ENCODE measurements around the gene FN3K.
"Not testable (repeated sequence)": the region's sequence is repeated elsewhere in the genome, so short reads cannot be mapped to it uniquely, and the experiment has no call there.

Gene FN3K

DNA sequence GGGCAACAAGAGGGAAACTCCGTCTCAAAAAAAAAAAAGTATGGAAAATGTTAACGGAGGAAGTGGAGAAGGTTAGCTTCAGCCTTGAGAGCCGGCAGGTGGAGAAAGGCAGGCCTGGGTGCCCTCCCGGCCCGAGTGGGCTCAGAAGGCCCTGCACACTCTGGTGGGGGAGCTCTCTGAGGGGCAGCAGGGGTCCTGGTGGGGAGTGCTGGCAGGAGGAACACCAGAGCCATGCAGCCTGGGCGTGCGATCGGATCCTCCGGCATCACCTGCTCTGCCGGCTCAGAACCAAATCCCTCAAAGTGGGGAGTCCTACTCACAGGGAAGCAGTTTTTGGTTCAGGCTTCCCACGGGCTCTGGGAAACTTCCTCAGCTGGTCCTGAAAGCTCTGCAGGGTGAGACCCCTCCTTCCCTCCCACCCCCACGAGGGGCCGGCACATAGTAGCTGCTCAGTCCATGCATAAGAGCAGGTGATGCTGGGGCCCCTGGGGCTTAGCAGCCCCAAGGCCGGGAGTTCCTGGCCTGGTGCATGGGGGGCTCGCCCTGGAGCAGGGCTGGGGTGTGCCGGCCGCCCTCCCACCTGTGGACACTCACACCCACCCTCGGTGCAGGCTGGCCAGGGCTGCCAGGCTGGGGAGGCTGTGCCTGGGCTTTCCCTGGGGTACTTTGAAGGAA lies 1.2 kb downstream of the FN3K start:
- in situ Hi-C loops (cut with MboI; ENCODE audit: low sequenced_read_pairs), result no loop called here

DNA sequence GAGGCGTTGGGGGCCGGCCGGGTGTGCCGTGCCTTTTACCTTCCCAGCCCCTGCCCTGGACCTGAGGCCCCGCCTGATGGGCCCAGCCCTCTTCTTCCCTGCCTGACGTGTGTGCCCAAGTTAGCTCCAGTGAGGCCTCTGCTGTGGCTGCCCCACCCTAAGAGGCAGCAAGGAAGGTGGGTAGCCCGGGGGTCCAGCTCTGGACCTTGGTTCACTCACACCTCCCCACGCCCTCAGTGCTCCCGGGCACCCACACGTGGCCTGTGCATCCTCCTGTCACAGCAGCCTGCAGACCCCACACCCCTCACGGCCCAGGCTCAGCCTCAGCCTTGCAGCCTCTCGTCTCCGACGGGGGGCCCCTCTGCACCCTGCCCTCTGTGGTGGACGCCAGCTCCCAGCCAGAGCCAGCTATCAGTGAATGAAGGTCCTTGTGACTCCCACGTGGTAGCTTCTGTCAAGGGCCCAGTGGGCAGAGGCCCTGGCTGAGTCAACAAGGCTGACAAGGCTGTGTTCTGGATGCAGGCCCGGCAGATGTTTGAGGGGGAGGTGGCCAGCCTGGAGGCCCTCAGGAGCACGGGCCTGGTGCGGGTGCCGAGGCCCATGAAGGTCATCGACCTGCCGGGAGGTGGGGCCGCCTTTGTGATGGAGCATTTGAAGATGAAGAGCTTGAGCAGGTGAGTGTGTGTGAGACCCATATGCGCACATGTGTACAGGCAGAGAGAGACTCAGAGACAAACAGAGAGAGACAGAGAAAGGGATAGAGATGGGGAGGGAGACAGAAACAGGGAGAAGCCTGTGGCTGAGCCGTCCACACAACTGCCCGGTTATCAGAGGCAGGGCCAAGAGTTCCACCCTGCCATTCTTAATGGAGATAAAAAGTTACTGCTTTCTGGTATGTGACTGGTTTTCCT lies 2.8 kb downstream of the FN3K start:
- in situ Hi-C loops (cut with MboI; ENCODE audit: low sequenced_read_pairs), result no loop called here

DNA sequence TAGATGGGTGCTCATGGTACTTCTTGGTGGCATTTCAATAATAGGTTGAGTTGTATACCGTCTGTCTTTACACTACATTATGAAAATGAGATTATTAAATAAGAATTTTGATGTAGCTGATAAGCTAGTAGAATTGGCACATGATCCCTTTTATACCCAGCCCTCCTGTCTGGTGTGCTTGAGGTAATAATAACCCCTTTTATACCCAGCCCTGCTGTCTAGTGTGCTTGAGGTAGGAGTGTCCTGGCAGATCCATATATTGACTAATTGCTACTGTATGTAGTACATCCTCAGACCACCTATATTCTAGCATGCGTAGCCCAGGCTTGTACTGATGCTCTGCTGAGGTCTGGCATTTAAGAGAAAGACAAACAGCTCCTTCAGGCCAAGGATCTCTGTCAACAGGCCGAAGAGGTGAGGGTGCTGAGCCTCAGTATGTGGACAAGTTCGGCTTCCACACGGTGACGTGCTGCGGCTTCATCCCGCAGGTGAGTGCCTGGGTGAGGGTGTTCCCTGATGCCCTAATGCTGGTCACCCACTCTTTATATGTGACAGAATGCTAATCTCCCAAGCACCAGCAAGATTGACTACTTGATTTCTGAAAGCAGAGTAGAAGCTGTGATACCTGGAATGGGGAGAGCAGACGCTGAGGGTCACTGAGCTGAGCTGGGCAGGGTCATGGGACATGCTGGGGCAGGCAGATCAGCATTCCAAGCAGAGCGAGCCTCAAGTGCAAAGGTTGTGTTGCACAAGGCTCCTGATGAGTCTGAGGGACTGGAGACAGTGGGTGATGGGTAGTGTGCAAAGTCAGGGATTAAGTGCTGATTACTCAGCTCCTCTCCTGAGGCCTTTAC lies 5.7 kb downstream of the FN3K start:
- in situ Hi-C loops (cut with MboI; ENCODE audit: low sequenced_read_pairs), result no loop called here

DNA sequence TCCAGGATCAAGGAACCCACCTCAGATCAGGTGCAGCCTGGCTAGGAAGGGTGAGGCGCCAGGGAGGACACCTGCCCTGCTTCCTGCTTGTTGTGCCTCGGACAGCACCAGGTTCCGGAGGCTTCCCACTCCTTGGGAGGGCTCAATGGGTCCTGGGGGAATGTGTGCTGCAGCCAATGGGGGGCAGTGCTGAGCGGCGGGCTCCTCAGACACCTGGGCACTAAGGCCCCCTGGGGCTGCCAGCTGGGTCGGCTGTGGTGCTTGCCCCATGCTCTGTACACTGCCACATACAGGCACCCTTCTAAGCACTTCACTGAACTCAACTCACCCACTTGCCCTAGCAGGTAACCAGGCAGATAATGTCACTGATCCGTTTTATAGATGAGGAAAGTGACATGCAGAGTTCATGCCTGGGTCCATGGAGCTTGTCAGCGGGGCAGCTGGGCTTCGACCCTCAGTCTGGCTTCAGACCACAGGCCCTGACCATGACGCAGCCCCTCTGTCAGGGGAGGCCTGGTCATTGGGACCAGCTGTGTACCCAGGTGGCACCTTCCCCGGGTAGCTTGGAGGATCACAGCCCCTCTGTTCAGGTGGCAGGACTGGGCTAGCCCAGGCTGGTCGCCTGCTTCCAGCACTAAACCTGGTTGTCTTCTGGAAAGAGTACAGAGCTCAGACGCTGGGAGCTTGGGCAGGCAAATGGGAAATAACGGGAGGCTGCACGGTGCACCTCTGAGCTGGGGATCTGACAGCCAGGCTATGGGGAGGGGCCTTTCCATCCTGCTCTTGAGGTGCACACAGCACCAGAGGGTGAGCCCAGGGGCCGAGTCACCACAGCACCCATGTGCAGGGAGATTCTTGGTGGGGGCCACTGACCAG lies 8.2 kb downstream of the FN3K start:
- in situ Hi-C loops (cut with MboI; ENCODE audit: low sequenced_read_pairs), result no loop called here

DNA sequence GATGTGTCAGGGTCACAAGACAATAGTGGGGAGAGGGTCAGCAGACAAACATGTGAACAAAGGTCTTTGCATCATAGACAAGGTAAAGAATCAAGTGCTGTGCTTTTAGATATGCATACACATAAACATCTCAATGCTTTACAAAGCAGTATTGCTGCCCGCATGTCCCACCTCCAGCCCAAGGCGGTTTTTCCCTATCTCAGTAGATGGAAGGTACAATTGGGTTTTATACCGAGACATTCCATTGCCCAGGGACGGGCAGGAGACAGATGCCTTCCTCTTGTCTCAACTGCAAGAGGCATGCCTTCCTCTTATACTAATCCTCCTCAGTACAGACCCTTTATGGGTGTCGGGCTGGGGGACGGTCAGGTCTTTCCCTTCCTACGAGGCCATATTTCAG lies 9.3 kb downstream of the FN3K start:
- in situ Hi-C loops (cut with MboI; ENCODE audit: low sequenced_read_pairs), result not testable (repeated sequence)

DNA sequence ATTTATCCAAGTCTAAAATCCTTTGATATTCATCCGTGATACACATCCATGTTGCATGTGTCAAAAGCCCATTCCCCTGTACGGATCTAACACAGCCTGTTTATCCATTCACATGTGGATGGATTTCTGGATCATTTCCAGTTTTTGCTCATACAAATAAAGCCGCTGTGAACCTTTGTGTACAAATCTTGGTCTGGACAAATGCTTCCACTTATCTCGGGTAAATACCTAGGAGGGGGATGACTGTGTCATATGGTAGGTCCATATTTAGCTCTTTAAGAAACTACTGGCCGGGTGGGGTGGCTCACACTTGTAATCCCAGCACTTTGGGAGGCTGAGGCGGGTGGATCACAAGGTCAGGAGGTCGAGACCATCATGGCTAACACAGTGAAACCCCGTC lies 10.1 kb downstream of the FN3K start:
- in situ Hi-C loops (cut with MboI; ENCODE audit: low sequenced_read_pairs), result no loop called here

DNA sequence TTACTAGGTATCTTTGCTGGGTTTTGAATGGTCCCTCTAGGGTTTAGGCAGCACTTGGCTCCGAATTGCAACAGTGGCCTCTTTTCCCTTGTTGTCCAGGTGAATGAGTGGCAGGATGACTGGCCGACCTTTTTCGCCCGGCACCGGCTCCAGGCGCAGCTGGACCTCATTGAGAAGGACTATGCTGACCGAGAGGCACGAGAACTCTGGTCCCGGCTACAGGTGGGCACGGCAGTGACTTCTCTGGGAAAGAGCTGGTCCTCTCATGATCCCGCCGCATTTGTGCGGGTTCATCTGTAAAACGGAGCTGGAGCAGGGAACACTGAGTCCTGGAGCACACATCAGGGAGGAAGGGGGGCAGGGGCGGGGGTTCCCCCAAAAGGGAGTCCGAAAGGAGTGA lies 13.3 kb downstream of the FN3K start:
- in situ Hi-C loops (cut with MboI; ENCODE audit: low sequenced_read_pairs), result no loop called here

DNA sequence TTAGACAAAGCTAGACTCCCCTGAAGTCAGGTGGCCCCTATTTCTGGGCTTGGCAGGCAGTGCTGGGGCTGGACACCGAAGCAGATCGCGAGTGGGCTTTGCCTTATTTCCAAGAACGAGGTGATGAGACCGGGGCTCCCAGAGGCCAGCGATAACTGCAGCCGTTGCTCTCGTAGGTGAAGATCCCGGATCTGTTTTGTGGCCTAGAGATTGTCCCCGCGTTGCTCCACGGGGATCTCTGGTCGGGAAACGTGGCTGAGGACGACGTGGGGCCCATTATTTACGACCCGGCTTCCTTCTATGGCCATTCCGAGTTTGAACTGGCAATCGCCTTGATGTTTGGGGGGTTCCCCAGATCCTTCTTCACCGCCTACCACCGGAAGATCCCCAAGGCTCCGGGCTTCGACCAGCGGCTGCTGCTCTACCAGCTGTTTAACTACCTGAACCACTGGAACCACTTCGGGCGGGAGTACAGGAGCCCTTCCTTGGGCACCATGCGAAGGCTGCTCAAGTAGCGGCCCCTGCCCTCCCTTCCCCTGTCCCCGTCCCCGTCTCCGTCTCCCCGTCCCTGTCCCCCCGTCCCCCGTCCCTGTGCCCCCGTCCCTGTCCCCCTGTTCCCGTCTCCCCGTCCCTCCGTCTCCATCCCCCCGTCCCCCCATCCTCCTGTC lies 15.0 kb downstream of the FN3K start:
- in situ Hi-C loops (cut with MboI; ENCODE audit: low sequenced_read_pairs), result no loop called here

DNA sequence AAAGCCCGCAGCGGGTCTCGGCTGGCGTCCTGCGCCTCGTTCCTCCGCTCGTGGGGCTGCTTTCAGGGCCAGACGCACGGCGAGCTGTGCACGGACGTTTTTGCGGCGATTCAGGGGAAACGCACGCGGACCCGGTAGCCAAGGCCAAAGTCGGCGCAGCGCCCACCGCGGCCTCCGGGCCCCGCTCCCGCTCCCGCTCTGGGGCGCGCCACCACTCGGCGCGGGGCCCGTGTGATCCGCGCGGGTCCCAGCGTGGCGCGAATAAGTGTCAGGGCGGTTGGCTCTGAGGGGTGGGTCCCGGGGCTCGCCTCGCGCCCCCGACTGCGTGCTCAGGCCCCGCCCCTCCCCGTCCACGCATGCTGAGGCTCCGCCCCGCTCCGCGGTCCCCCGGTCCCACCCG lies 15.8 kb downstream of the FN3K start:
- in situ Hi-C loops (cut with MboI; ENCODE audit: low sequenced_read_pairs), result no loop called here

DNA sequence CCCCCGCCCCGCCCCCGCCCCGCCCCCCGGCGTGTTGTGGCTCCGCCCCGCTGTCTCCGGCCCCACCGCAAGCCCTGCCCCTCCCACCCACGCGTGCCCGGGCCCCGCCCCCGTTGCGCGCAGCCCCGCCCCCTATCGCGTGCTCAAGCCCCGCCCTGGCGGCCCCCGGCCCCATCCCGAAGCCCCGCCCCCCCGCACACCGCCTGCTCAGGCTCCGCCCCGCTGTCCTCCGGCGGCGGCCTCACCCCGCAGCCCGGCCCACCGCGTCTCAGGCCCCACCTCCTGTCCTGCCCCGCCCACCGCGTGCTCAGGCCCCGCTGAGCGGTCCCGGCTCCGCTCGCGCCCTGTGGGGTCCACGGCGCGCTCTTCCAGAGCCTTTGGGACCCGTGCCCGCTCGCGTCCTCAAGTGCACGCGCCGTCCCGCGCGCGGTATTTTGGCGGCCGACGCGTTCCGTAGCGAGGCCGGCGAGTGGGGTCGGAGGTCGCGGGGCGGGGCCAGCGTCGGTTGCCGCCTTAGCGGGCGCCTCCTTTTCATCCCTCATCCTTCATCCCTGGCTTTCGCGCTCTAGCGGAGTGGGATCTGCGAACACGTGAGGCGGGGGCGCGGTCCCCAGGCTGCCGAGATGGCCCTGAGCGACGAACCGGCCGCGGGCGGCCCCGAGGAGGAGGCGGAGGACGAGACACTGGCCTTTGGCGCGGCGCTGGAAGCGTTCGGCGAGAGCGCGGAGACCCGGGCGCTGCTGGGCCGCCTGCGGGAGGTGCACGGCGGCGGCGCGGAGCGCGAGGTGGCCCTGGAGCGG lies 16.4 kb downstream of the FN3K start, which contains the start of gene TBCD:
TBCD (plus strand) TSS at position 495 of the 800 bp plus-strand sequence; CDS start at position 624, 129 bp downstream.
- in situ Hi-C loops (cut with MboI; ENCODE audit: low sequenced_read_pairs), result no loop called here

DNA sequence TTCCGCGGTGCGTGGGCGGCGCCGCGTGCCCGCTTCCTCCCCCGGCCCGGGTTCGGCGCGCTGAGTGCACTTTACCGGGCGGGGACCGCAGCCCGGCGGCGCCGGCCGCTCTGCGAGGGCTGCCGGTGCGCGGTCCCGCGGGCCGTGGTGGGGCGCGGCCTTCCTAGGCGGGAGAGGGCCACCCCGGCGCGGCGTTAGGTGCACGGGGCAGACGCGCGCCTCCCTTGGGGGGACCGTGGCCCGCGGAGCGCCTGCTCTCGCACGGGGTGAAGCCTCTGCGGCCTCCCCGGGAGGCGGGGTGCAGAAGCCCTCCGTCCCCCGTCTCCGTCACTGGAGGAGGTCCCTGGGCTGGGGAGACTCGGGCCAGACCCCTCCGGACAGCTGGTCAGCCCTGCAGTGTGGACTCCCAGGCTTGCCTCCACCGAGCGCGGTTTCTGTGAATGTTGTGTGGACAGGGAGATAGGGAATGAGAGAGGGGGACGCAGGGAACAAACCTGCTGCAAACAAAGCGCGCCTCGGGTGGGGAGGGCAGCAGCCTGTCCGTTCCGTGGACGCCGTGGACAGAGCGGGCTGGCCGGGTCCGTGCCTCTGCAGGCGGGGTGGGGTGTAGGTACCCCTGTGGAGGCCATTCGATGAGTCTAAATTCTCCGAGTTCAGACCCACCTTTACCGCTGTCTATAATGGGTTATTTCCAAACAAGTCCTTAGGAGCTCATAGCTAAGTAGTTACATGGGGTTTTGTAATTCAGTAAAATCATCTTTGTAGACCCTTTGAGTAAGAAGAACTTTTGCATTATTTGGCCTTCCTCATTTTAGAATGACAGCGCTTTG lies 17.2 kb downstream of the FN3K start:
- in situ Hi-C loops (cut with MboI; ENCODE audit: low sequenced_read_pairs), result no loop called here

DNA sequence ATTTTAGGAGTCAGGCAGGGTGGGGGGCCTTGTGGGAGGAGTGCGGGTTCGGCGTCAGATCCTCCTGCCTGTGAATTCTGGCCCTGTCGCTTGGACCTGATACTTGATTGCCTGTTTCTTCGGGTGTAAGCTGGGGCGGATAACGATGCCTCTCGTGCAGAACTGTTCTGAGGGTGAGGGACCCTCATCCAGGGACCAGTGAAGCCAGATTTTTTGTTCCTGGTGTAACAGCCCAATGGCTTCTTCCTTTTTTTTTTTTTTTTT lies 17.7 kb downstream of the FN3K start:
- in situ Hi-C loops (cut with MboI; ENCODE audit: low sequenced_read_pairs), result no loop called here

DNA sequence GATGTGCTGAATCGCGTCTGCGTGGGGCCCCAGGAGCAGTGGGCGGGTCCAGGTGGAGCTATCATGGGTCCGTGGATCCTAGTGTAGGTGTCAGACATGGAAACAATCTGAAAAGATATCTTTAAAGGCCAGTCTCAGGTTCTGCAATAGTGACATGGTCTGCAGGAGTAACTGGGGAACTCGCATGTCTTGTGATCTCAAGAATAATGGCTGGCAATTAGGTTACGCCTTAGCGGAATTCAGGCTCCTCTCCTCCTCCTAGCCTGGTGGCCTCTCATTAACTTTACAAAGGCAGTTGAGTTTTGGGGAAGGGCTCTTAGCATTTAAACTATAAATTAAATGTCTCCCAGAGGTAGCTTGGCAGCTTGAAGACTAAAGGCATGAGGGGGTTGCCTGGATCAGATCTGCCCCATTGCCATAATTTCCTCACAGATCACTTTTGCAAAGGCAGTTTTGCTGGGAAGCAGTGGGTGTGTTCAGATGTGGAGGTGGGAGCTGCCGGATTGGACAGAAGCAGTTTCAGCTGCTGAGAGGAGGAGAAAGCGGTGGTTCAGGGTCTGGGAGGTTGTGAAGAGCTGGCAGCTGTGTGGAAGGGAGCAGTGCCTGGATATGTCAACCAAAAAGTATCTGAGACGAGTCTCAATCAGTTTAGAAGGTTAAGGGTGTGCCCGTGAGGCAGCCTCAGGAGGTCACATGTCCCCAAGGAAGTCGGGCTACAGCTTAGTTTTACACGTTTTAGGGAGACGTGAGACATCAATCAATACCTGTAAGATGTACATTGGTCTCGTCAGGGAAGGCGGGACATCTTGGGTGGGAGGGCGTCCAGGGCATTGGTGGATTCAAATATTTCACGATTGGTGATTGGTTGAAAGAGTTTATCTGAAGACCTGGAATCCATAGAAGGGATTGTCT lies 19.1 kb downstream of the FN3K start:
- in situ Hi-C loops (cut with MboI; ENCODE audit: low sequenced_read_pairs), result no loop called here

DNA sequence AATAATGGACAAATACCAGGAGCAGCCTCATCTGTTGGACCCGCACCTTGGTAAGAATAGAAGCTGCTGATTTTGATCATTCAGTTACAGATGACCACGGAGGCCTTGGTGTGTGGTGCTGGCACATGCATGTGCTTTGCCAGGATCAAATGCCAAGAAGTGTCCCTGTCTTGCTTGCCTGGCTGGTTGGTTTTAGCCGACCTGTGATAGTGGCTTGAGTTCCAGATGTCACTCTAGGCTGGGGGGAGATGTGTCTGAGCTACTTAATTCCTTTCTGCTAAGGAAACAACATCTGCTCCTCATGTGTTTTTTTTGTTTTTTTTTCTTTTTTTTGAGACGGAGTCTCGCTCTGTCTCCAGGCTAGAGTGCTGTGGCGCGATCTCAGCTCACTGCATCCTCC lies 20.8 kb downstream of the FN3K start:
- in situ Hi-C loops (cut with MboI; ENCODE audit: low sequenced_read_pairs), result no loop called here

DNA sequence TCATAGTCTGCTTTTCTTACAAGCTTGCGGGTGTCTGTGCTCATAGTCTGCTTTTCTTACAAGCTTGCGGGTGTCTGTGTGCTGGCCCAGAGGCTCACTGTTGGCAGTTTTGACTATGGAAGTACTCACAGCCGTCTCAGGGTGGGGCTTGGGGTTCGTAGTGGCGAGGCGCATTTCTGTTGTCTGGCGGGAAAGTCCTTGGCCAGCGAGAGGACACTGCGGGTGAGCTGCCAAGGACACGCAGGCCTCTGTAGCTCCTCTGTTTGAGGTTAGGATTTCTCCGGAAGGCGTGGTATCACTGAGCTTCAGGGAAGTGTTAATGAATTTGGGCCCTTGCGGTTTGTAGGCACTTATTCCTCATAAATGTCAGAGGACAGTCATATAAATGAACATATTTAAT lies 30.0 kb downstream of the FN3K start:
- in situ Hi-C loops (cut with MboI; ENCODE audit: low sequenced_read_pairs), result no loop called here

DNA sequence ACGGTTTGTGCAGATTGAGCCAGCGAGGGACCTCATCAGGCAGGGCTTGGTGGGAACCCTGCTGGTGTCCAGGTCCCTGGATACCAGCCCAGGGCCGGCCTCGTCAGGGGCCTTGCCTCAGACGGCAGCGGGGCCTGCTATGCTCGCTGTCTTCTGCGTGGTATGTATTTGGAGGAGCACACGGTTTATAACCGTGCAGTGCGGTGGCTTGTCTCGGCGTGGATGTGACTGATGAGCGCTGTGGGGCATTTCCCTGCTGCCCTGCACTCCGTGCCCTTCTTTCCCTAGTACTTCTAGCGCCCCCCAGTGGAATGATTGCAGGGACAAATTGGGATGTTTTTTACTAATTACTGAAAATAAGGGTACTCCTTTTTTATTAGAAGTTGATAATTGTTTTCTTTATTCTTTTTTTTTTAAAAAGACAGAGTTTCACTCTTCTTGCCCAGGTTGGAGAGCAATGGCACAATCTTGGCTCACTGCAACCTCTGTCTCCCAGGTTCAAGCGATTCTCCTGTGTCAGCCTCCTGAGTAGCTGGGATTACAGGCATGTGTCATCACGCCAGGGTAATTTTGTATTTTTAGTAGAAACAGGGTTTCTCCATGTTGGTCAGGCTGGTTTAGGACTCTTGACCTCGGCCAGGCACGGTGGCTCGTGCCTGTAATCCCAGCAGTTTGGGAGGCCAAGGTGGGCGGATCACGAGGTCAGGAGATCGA lies 31.8 kb downstream of the FN3K start:
- in situ Hi-C loops (cut with MboI; ENCODE audit: low sequenced_read_pairs), result no loop called here

DNA sequence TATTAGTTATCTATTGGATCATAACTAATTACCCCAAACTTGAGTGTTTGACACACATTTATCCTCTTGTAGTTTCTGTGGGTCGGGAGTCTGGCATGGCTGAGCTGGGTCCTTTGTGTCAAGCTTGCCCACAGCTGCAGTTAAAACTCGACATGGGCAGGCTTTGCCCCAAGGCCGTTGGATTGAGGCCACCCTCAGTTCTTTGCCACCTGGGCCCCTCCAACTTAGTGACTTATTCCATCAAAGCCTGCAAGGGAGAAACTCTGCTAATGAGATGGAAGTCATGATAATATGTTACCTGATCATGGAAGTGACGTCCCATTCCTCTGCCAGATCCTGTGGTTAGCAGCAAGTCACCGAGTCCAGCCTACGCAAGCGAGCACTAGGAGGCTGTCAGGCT lies 33.6 kb downstream of the FN3K start:
- in situ Hi-C loops (cut with MboI; ENCODE audit: low sequenced_read_pairs), result no loop called here

All from HL-60/S4 treated with phorbol 12-myristate 13-acetate at 8.2 ng/mL for 4 days and 3 days (cell line).